Measurements from ENCODE around the gene NPLOC4. TPM values are rescaled to one million over a fixed set of nuclear protein-coding genes. Genes with fewer than 3 reads are reported as not detected.
"Not testable (repeated sequence)": the region's sequence is repeated elsewhere in the genome, so short reads cannot be mapped to it uniquely, and the experiment has no call there.

The NPLOC4 gene
- polyA plus RNA-seq, 4 donors: 33.0 to 45.0 (median 34.1) TPM

GRCh38 chr17:81635431-81635830 lies 1.5 kb downstream of the NPLOC4 start:
- Histone ChIP-seq H3K27ac (ENCODE audit: low read depth in 1 of 3, low read length in 2 of 3) (no peak overlapping the region), H3K4me3 (ENCODE audit: low read depth in 1 of 3, low read length in 3 of 3) (peak overlapping the region in 1 of 3 donors; percentile 69), H3K4me1 (ENCODE audit: control insufficient read depth in 3 of 3, insufficient read depth in 2 of 3, low read depth in 1 of 3, low read length in 2 of 3) (peaks cover 0 to 15% (median 3%) of the 10 kb centered on the region in 3 donors), H3K27me3 (ENCODE audit: control insufficient read depth in 3 of 3, insufficient read depth in 3 of 3, low read length in 3 of 3) (no peaks in the 10 kb centered on the region), H3K9me3 (ENCODE audit: control insufficient read depth in 2 of 2, insufficient read depth in 1 of 2, low read depth in 1 of 2, low read length in 1 of 2) (no peaks in the 10 kb centered on the region), H3K36me3 (ENCODE audit: control insufficient read depth in 3 of 3, insufficient read depth in 2 of 3, low read depth in 1 of 3, low read length in 3 of 3) (peaks cover 0 to 11% (median 0%) of the 10 kb centered on the region in 3 donors)
- DNase-seq (peak in 1 of 2 donors; percentile 38), FAIRE-seq (no peak)
- WGBS, 3 donors: 50 to 81% (median 60%) methylated on average over 5 of the region's 5 CpGs

- H3K9me3 ChIP-seq (ENCODE audit: control insufficient read depth in 2 of 2, insufficient read depth in 1 of 2, low read depth in 1 of 2, low read length in 1 of 2): no peaks in the 10 kb centered on the region
- no peaks in the 10 kb centered on the region for H3K27me3 ChIP-seq (ENCODE audit: control insufficient read depth in 3 of 3, insufficient read depth in 3 of 3, low read length in 3 of 3)
- DNase-seq: no peak
- peaks cover 0 to 15% (median 3%) of the 10 kb centered on the region in 3 donors for H3K4me1 ChIP-seq (ENCODE audit: control insufficient read depth in 3 of 3, insufficient read depth in 2 of 3, low read depth in 1 of 3, low read length in 2 of 3)
- no peak overlapping the region for H3K4me3 ChIP-seq (ENCODE audit: low read depth in 1 of 3, low read length in 3 of 3)
- peaks cover 5 to 43% (median 11%) of the 10 kb centered on the region in 3 donors for H3K36me3 ChIP-seq (ENCODE audit: control insufficient read depth in 3 of 3, insufficient read depth in 2 of 3, low read depth in 1 of 3, low read length in 3 of 3)
- no peak for FAIRE-seq
- no peak overlapping the region for H3K27ac ChIP-seq (ENCODE audit: low read depth in 1 of 3, low read length in 2 of 3)
- WGBS, 3 donors: 76 to 85% (median 78%) methylated on average over 7 of the region's 7 CpGs
Measured at GRCh38 chr17:81631482-81631881, 5.4 kb downstream of the NPLOC4 start.

GRCh38 chr17:81630274-81630673 lies 6.6 kb downstream of the NPLOC4 start:
- H3K36me3 ChIP-seq (ENCODE audit: control insufficient read depth in 3 of 3, insufficient read depth in 2 of 3, low read depth in 1 of 3, low read length in 3 of 3): peaks cover 7 to 56% (median 13%) of the 10 kb centered on the region in 3 donors
- H3K9me3 ChIP-seq (ENCODE audit: control insufficient read depth in 2 of 2, insufficient read depth in 1 of 2, low read depth in 1 of 2, low read length in 1 of 2): peaks cover 0 to 9% of the 10 kb centered on the region in 2 donors
- H3K4me1 ChIP-seq (ENCODE audit: control insufficient read depth in 3 of 3, insufficient read depth in 2 of 3, low read depth in 1 of 3, low read length in 2 of 3): peaks cover 0 to 5% (median under 1%) of the 10 kb centered on the region in 3 donors
- no peak for DNase-seq
- H3K27me3 ChIP-seq (ENCODE audit: control insufficient read depth in 3 of 3, insufficient read depth in 3 of 3, low read length in 3 of 3): no peaks in the 10 kb centered on the region
- no peak overlapping the region for H3K4me3 ChIP-seq (ENCODE audit: low read depth in 1 of 3, low read length in 3 of 3)
- H3K27ac ChIP-seq (ENCODE audit: low read depth in 1 of 3, low read length in 2 of 3): no peak overlapping the region
- WGBS, 3 donors: 87 to 92% (median 89%) methylated on average over 8 of the region's 8 CpGs
- no peak for FAIRE-seq

GRCh38 chr17:81621494-81622130 lies 15.3 kb downstream of the NPLOC4 start:
- Histone ChIP-seq H3K36me3 (ENCODE audit: control insufficient read depth in 3 of 3, insufficient read depth in 2 of 3, low read depth in 1 of 3, low read length in 3 of 3) (peaks cover 22 to 71% (median 24%) of the 10 kb centered on the region in 3 donors), H3K27ac (ENCODE audit: low read depth in 1 of 3, low read length in 2 of 3) (no peak overlapping the region), H3K9me3 (ENCODE audit: control insufficient read depth in 2 of 2, insufficient read depth in 1 of 2, low read depth in 1 of 2, low read length in 1 of 2) (peaks cover 0 to 18% of the 10 kb centered on the region in 2 donors), H3K4me1 (ENCODE audit: control insufficient read depth in 3 of 3, insufficient read depth in 2 of 3, low read depth in 1 of 3, low read length in 2 of 3) (no peaks in the 10 kb centered on the region), H3K4me3 (ENCODE audit: low read depth in 1 of 3, low read length in 3 of 3) (no peak overlapping the region), H3K27me3 (ENCODE audit: control insufficient read depth in 3 of 3, insufficient read depth in 3 of 3, low read length in 3 of 3) (no peaks in the 10 kb centered on the region)
- WGBS, 3 donors: 64 to 83% (median 68%) methylated on average over 11 of the region's 11 CpGs
- DNase-seq (no peak), FAIRE-seq (no peak)

- not testable (repeated sequence) for FAIRE-seq; DNase-seq; H3K4me1 ChIP-seq (ENCODE audit: control insufficient read depth in 3 of 3, insufficient read depth in 2 of 3, low read depth in 1 of 3, low read length in 2 of 3); H3K27ac ChIP-seq (ENCODE audit: low read depth in 1 of 3, low read length in 2 of 3); H3K4me3 ChIP-seq (ENCODE audit: low read depth in 1 of 3, low read length in 3 of 3); H3K9me3 ChIP-seq (ENCODE audit: control insufficient read depth in 2 of 2, insufficient read depth in 1 of 2, low read depth in 1 of 2, low read length in 1 of 2); H3K27me3 ChIP-seq (ENCODE audit: control insufficient read depth in 3 of 3, insufficient read depth in 3 of 3, low read length in 3 of 3)
- peaks cover 15 to 72% (median 15%) of the 10 kb centered on the region in 3 donors for H3K36me3 ChIP-seq (ENCODE audit: control insufficient read depth in 3 of 3, insufficient read depth in 2 of 3, low read depth in 1 of 3, low read length in 3 of 3)
- 96 to 97% (median 96%) methylated on average over 4 to 33 of the region's 36 CpGs for WGBS, 3 donors
Measured at GRCh38 chr17:81618307-81618706, 18.6 kb downstream of the NPLOC4 start.

- H3K9me3 ChIP-seq (ENCODE audit: control insufficient read depth in 2 of 2, insufficient read depth in 1 of 2, low read depth in 1 of 2, low read length in 1 of 2): peaks cover 0 to 8% of the 10 kb centered on the region in 2 donors
- H3K36me3 ChIP-seq (ENCODE audit: control insufficient read depth in 3 of 3, insufficient read depth in 2 of 3, low read depth in 1 of 3, low read length in 3 of 3): peaks cover 13 to 75% (median 21%) of the 10 kb centered on the region in 3 donors
- 49 to 70% (median 68%) methylated on average over 6 to 7 of the region's 7 CpGs for WGBS, 3 donors
Measured at GRCh38 chr17:81616877-81617276, 20.0 kb downstream of the NPLOC4 start.

GRCh38 chr17:81615401-81615930 lies 21.4 kb downstream of the NPLOC4 start:
- WGBS, 3 donors: 91 to 97% (median 92%) methylated on average over 4 of the region's 4 CpGs
- Histone ChIP-seq H3K4me3 (ENCODE audit: low read depth in 1 of 3, low read length in 3 of 3) (no peak overlapping the region), H3K36me3 (ENCODE audit: control insufficient read depth in 3 of 3, insufficient read depth in 2 of 3, low read depth in 1 of 3, low read length in 3 of 3) (peaks cover 8 to 73% (median 13%) of the 10 kb centered on the region in 3 donors), H3K4me1 (ENCODE audit: control insufficient read depth in 3 of 3, insufficient read depth in 2 of 3, low read depth in 1 of 3, low read length in 2 of 3) (no peaks in the 10 kb centered on the region), H3K9me3 (ENCODE audit: control insufficient read depth in 2 of 2, insufficient read depth in 1 of 2, low read depth in 1 of 2, low read length in 1 of 2) (peaks cover 0 to 8% of the 10 kb centered on the region in 2 donors), H3K27me3 (ENCODE audit: control insufficient read depth in 3 of 3, insufficient read depth in 3 of 3, low read length in 3 of 3) (no peaks in the 10 kb centered on the region), H3K27ac (ENCODE audit: low read depth in 1 of 3, low read length in 2 of 3) (no peak overlapping the region)
- DNase-seq: no peak
- no peak for FAIRE-seq

More at GRCh38 chr17:81616877-81617276, 20.0 kb downstream of the NPLOC4 start:
- Histone ChIP-seq H3K27me3 (ENCODE audit: control insufficient read depth in 3 of 3, insufficient read depth in 3 of 3, low read length in 3 of 3) (no peaks in the 10 kb centered on the region), H3K4me1 (ENCODE audit: control insufficient read depth in 3 of 3, insufficient read depth in 2 of 3, low read depth in 1 of 3, low read length in 2 of 3) (no peaks in the 10 kb centered on the region), H3K27ac (ENCODE audit: low read depth in 1 of 3, low read length in 2 of 3) (no peak overlapping the region), H3K4me3 (ENCODE audit: low read depth in 1 of 3, low read length in 3 of 3) (no peak overlapping the region)
- DNase-seq (no peak), FAIRE-seq (no peak)

- no peak overlapping the region for H3K4me3 ChIP-seq (ENCODE audit: low read depth in 1 of 3, low read length in 3 of 3)
- H3K27ac ChIP-seq (ENCODE audit: low read depth in 1 of 3, low read length in 2 of 3): no peak overlapping the region
- WGBS, 3 donors: 87 to 89% (median 88%) methylated on average over 16 of the region's 16 CpGs
- DNase-seq (no peak), FAIRE-seq (no peak)
- H3K9me3 ChIP-seq (ENCODE audit: control insufficient read depth in 2 of 2, insufficient read depth in 1 of 2, low read depth in 1 of 2, low read length in 1 of 2): peaks cover 0 to 7% of the 10 kb centered on the region in 2 donors
- peaks cover 15 to 84% (median 20%) of the 10 kb centered on the region in 3 donors for H3K36me3 ChIP-seq (ENCODE audit: control insufficient read depth in 3 of 3, insufficient read depth in 2 of 3, low read depth in 1 of 3, low read length in 3 of 3)
- no peaks in the 10 kb centered on the region for H3K27me3 ChIP-seq (ENCODE audit: control insufficient read depth in 3 of 3, insufficient read depth in 3 of 3, low read length in 3 of 3)
- peaks cover 0 to 11% (median 0%) of the 10 kb centered on the region in 3 donors for H3K4me1 ChIP-seq (ENCODE audit: control insufficient read depth in 3 of 3, insufficient read depth in 2 of 3, low read depth in 1 of 3, low read length in 2 of 3)
Measured at GRCh38 chr17:81612172-81612970, 24.5 kb downstream of the NPLOC4 start.
